ENCODE data around the gene SP1.
A peak's percentile ranks its signal among the peaks of the same experiment; 100 is the strongest.
"Not testable (repeated sequence)": the region's sequence is repeated elsewhere in the genome, so short reads cannot be mapped to it uniquely, and the experiment has no call there.

SP1 gene

GRCh38 chr12:53361638-53362037, 18.3 kb upstream of the SP1 start:
- not testable (repeated sequence) for DNase-seq

- no peak for DNase-seq
Measured at GRCh38 chr12:53365245-53365904, 14.6 kb upstream of the SP1 start.

- not testable (repeated sequence) for DNase-seq
Measured at GRCh38 chr12:53373554-53374133, 6.3 kb upstream of the SP1 start.

- DNase-seq, result not testable (repeated sequence)
Measured at GRCh38 chr12:53374277-53374676, 5.7 kb upstream of the SP1 start.

GRCh38 chr12:53376747-53377146, 3.2 kb upstream of the SP1 start:
- DNase-seq, result no peak

GRCh38 chr12:53378222-53378621, 1.8 kb upstream of the SP1 start:
- DNase-seq, result no peak

- DNase-seq, result no peak
Measured at GRCh38 chr12:53378724-53379388, 1.1 kb upstream of the SP1 start.

GRCh38 chr12:53379389-53380103, 430 bp upstream of the SP1 start:
- DNase-seq, result peak; percentile 100

GRCh38 chr12:53380794-53381730, 1.1 kb downstream of the SP1 start:
- DNase-seq, result no peak

- DNase-seq, result peak; percentile 64
Measured at GRCh38 chr12:53381731-53382630, 2.0 kb downstream of the SP1 start.

- DNase-seq, result no peak
Measured at GRCh38 chr12:53383258-53383657, 3.3 kb downstream of the SP1 start.

- DNase-seq, result not testable (repeated sequence)
Measured at GRCh38 chr12:53386381-53386780, 6.4 kb downstream of the SP1 start.

- DNase-seq, result no peak
Measured at GRCh38 chr12:53388932-53389331, 9.0 kb downstream of the SP1 start.

- no peak for DNase-seq
Measured at GRCh38 chr12:53389702-53390101, 9.7 kb downstream of the SP1 start.

GRCh38 chr12:53391724-53392123, 11.7 kb downstream of the SP1 start:
- DNase-seq, result no peak

GRCh38 chr12:53399896-53400295, 19.9 kb downstream of the SP1 start:
- no peak for DNase-seq

GRCh38 chr12:53402351-53402750, 22.4 kb downstream of the SP1 start:
- not testable (repeated sequence) for DNase-seq

GRCh38 chr12:53402871-53403270, 22.9 kb downstream of the SP1 start:
- DNase-seq, result no peak

GRCh38 chr12:53410951-53411350, 31.0 kb downstream of the SP1 start:
- no peak for DNase-seq

- no peak for DNase-seq
Measured at GRCh38 chr12:53413485-53414204, 33.7 kb downstream of the SP1 start.
